Endothelial cell of umbilical vein (primary cell): Measurements from ENCODE around the gene FIZ1.
"Not testable (repeated sequence)": the region's sequence is repeated elsewhere in the genome, so short reads cannot be mapped to it uniquely, and the experiment has no call there.

ENCODE experiments used
- CTCF ChIP-seq, 2 donors: IDR thresholded peaks; 1 replicate in 1 of 2; 2 replicates in 1 of 2; pipeline ENCODE4 v1.5.1; 2011; ENCODE audit warnings: low read length in 2 of 2, mild to moderate bottlenecking in 2 of 2, moderate library complexity in 2 of 2, control low read depth in 1 of 2, inconsistent platforms in 1 of 2, low read depth in 1 of 2; ENCODE audit not compliant: insufficient read depth in 1 of 2; ENCODE audit errors: extremely low read depth in 1 of 2
- MAX ChIP-seq: IDR thresholded peaks from 2 replicates; pipeline ENCODE4 v1.6.1; 2011; ENCODE audit not compliant: insufficient read depth, insufficient read length

GRCh38 chr19:55569477-55569876 lies 29.8 kb downstream of the FIZ1 start:
- TF ChIP-seq CTCF (IDR thresholded peaks at IDR 0.05; ENCODE audit: extremely low read depth in 1 of 2, insufficient read depth in 1 of 2, low read depth in 1 of 2, low read length in 2 of 2); MAX: not testable (repeated sequence)
